HG03442 (cell line): ENCODE measurements around the gene ADAMTS10.
"Not testable (repeated sequence)": the region's sequence is repeated elsewhere in the genome, so short reads cannot be mapped to it uniquely, and the experiment has no call there.

ENCODE experiments used
- ATAC-seq: cut with Tn5 transposase; IDR thresholded peaks from one replicate; pipeline ENCODE4 v1.9.1; 2021; ENCODE audit warnings: mild to moderate bottlenecking, moderate library complexity; ENCODE audit not compliant: unreplicated experiment

Gene ADAMTS10

GRCh38 chr19:8610041-8610935 lies at the start of gene ADAMTS10:
TSS of gene ADAMTS10 (minus strand) at chr19:8610715. CDS start at chr19:8605710, 5,005 bp downstream.
- ATAC-seq, result no peak

GRCh38 chr19:8659905-8660304 lies 49.4 kb upstream of the ADAMTS10 start:
- ATAC-seq, result no peak

GRCh38 chr19:8657869-8658268 lies 47.4 kb upstream of the ADAMTS10 start:
- no peak for ATAC-seq

- no peak for ATAC-seq
These were observed 44.8 kb upstream of the ADAMTS10 start for GRCh38 chr19:8655340-8655709.

- ATAC-seq, result no peak
These were observed 44.2 kb upstream of the ADAMTS10 start for GRCh38 chr19:8654591-8655339.

GRCh38 chr19:8648240-8648639 lies 37.7 kb upstream of the ADAMTS10 start:
- no peak for ATAC-seq

- ATAC-seq, result no peak
These were observed 33.5 kb upstream of the ADAMTS10 start for GRCh38 chr19:8643860-8644653.

GRCh38 chr19:8642561-8642960 lies 32.0 kb upstream of the ADAMTS10 start:
- ATAC-seq, result no peak

- ATAC-seq, result no peak
These were observed 31.5 kb upstream of the ADAMTS10 start for GRCh38 chr19:8641908-8642547.

GRCh38 chr19:8641221-8641907 lies 30.8 kb upstream of the ADAMTS10 start:
- no peak for ATAC-seq

- ATAC-seq, result no peak
These were observed 30.0 kb upstream of the ADAMTS10 start for GRCh38 chr19:8640402-8641004.

- no peak for ATAC-seq
These were observed 29.4 kb upstream of the ADAMTS10 start for GRCh38 chr19:8639821-8640401.

- ATAC-seq, result no peak
These were observed 27.6 kb upstream of the ADAMTS10 start for GRCh38 chr19:8638078-8638619.

GRCh38 chr19:8637070-8637469 lies 26.6 kb upstream of the ADAMTS10 start:
- not testable (repeated sequence) for ATAC-seq

GRCh38 chr19:8635422-8635821 lies 24.9 kb upstream of the ADAMTS10 start:
- no peak for ATAC-seq

GRCh38 chr19:8631425-8631819 lies 20.9 kb upstream of the ADAMTS10 start:
- ATAC-seq, result no peak

GRCh38 chr19:8630796-8631424 lies 20.4 kb upstream of the ADAMTS10 start:
- ATAC-seq, result no peak

GRCh38 chr19:8629996-8630683 lies 19.6 kb upstream of the ADAMTS10 start, which contains the start of gene NFILZ:
TSS of gene NFILZ (plus strand) at chr19:8630633. CDS start at chr19:8676766, 46,133 bp downstream.
- ATAC-seq, result no peak
